Hepatocyte (in vitro differentiated cells): ENCODE results near the gene HRG. TPM values are rescaled to one million over a fixed set of nuclear protein-coding genes. Genes with fewer than 3 reads are reported as not detected.
"Not testable (repeated sequence)": the region's sequence is repeated elsewhere in the genome, so short reads cannot be mapped to it uniquely, and the experiment has no call there.

ENCODE experiments used
- DNase-seq: peaks from one replicate; pipeline ENCODE4 v3.0.0-alpha.2; 2016; ENCODE audit warnings: low spot score
- H2AFZ ChIP-seq: fragments of 200-600 bp; sonication (generic); 2 replicates; pipeline ENCODE4 v1.6.0; 2016; ENCODE audit warnings: antibody characterized with exemption, mild to moderate bottlenecking
- H3K27ac ChIP-seq: fragments of 200-600 bp; sonication (generic); 2 replicates; pipeline ENCODE4 v1.5.1; 2016; ENCODE audit warnings: mild to moderate bottlenecking
- H3K27me3 ChIP-seq: fragments of 200-600 bp; sonication (generic); 2 replicates; pipeline ENCODE4 v1.6.1; 2016
- H3K36me3 ChIP-seq: fragments of 200-600 bp; sonication (generic); replicated peaks from 2 replicates; pipeline ENCODE4 v1.5.1; 2016; ENCODE audit warnings: low read depth; ENCODE audit not compliant: insufficient read depth
- H3K4me1 ChIP-seq: fragments of 200-600 bp; sonication (generic); 2 replicates; pipeline ENCODE4 v1.5.1; 2016; ENCODE audit warnings: mild to moderate bottlenecking, moderate library complexity; ENCODE audit not compliant: insufficient read depth
- H3K4me2 ChIP-seq: fragments of 200-600 bp; sonication (generic); 2 replicates; pipeline ENCODE4 v1.6.0; 2016
- H3K4me3 ChIP-seq: fragments of 200-600 bp; sonication (generic); 2 replicates; pipeline ENCODE4 v1.5.1; 2016; ENCODE audit warnings: mild to moderate bottlenecking
- H3K79me2 ChIP-seq: fragments of 200-600 bp; sonication (generic); 2 replicates; pipeline ENCODE4 v1.6.0; 2017; ENCODE audit warnings: mild to moderate bottlenecking
- H3K9me2 ChIP-seq: fragments of 200-600 bp; sonication (generic); replicated peaks from 2 replicates; pipeline ENCODE4 v1.6.0; 2017; ENCODE audit warnings: mild to moderate bottlenecking; ENCODE audit not compliant: insufficient read depth
- H3K9me3 ChIP-seq: fragments of 200-600 bp; sonication (generic); 2 replicates; pipeline ENCODE4 v1.5.1; 2016; ENCODE audit warnings: low read depth, mild to moderate bottlenecking
- H4K20me1 ChIP-seq: fragments of 200-600 bp; sonication (generic); 2 replicates; pipeline ENCODE4 v1.6.0; 2016; ENCODE audit warnings: mild to moderate bottlenecking; ENCODE audit not compliant: insufficient read depth, poor library complexity, severe bottlenecking
- EZH2 ChIP-seq: fragments of 200-600 bp; sonication (generic); IDR thresholded peaks from 2 replicates; pipeline ENCODE4 v1.6.1; 2016; ENCODE audit warnings: antibody characterized with exemption, mild to moderate bottlenecking, borderline replicate concordance
- EZH2phosphoT487 ChIP-seq: fragments of 200-600 bp; sonication (generic); IDR thresholded peaks from one replicate; pipeline ENCODE4 v1.6.1; 2018; ENCODE audit warnings: antibody characterized with exemption, mild to moderate bottlenecking, low read depth, moderate library complexity; ENCODE audit not compliant: unreplicated experiment, severe bottlenecking
- WGBS: methylation state at CpG from one replicate; pipeline ENCODE4 v1.1.6; 2016; ENCODE audit warnings: low lambda C conversion rate; ENCODE audit errors: missing lambda C conversion rate; 5-methylcytosine and 5-hydroxymethylcytosine counted together
- polyA plus RNA-seq: library from polyadenylated mRNA; unstranded; fragments of >200 nt; fragmentation: Nextera tagmentation; extraction: Ambion mirVana; gene quantifications from 2 replicates; pipeline ENCODE4 v1.2.1, GENCODE V29; 2016
- total RNA-seq: library from RNA; depleted of rRNA; stranded (reverse); fragments of >200 nt; gene quantifications from 2 replicates; pipeline ENCODE4 v1.2.3, GENCODE V29; 2014
- TF ChIP-seq, protein P1 (sequence below): fragments of 200-600 bp; sonication (generic); IDR thresholded peaks from 2 replicates; pipeline ENCODE4 v1.5.1; 2016; ENCODE audit warnings: antibody characterized with exemption, mild to moderate bottlenecking; ENCODE audit not compliant: poor library complexity

The HRG gene
- total and polyA plus RNA-seq, 2 experiments from 2014 or later, result 1.7 to 2.1 TPM

DNA sequence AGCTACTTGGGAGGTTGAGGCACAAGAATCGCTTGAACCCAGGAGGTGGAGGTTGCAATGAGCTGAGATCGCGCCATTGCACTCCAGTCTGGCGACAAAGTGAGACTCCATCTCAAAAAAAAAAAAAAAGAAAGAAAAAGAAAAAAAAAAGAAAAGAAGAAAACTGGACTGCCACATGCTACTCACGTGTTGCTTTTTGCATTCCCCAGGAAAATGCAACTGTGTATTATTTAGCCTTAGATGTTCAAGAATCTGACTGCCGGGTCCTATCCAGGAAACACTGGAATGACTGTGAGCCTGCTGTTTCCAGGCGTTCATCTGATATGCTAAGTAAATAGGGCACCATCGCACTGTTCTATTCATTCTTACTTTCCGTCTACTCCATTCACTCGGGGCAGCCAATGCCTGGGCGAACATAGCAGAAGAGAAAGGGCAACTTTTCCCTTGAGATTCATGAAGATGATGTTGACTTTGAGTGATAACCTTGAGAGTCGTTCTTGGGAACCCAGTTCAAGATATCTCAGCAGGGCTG, 21.4 kb downstream of the HRG start:
- no peaks in the 10 kb centered on the region for H4K20me1 ChIP-seq
- no peak overlapping the region for H2AFZ ChIP-seq
- H3K4me1 ChIP-seq, result no peaks in the 10 kb centered on the region
- H3K79me2 ChIP-seq, result no peaks in the 10 kb centered on the region
- no peaks in the 10 kb centered on the region for H3K27me3 ChIP-seq
- DNase-seq, result no peak
- 80% methylated on average over 12 of the region's 12 CpGs for WGBS
- no peak overlapping the region for H3K4me2 ChIP-seq
- H3K27ac ChIP-seq, result no peak overlapping the region
- H3K9me3 ChIP-seq, result no peaks in the 10 kb centered on the region
- no peak overlapping the region for H3K4me3 ChIP-seq
- no peaks in the 10 kb centered on the region for H3K9me2 ChIP-seq
- no peak for TF ChIP-seq EZH2phosphoT487
- TF ChIP-seq, protein P1, sequence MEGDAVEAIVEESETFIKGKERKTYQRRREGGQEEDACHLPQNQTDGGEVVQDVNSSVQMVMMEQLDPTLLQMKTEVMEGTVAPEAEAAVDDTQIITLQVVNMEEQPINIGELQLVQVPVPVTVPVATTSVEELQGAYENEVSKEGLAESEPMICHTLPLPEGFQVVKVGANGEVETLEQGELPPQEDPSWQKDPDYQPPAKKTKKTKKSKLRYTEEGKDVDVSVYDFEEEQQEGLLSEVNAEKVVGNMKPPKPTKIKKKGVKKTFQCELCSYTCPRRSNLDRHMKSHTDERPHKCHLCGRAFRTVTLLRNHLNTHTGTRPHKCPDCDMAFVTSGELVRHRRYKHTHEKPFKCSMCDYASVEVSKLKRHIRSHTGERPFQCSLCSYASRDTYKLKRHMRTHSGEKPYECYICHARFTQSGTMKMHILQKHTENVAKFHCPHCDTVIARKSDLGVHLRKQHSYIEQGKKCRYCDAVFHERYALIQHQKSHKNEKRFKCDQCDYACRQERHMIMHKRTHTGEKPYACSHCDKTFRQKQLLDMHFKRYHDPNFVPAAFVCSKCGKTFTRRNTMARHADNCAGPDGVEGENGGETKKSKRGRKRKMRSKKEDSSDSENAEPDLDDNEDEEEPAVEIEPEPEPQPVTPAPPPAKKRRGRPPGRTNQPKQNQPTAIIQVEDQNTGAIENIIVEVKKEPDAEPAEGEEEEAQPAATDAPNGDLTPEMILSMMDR, result no peak
- TF ChIP-seq EZH2, result no peak
- no peaks in the 10 kb centered on the region for H3K36me3 ChIP-seq

GRCh38 chr3:186690304-186690703, 24.5 kb downstream of the HRG start:
- not testable (repeated sequence) for DNase-seq, H3K27ac ChIP-seq, H2AFZ ChIP-seq, H3K9me3 ChIP-seq, H3K27me3 ChIP-seq, H3K4me2 ChIP-seq, H3K4me3 ChIP-seq, H3K9me2 ChIP-seq, H3K36me3 ChIP-seq, H3K79me2 ChIP-seq, H3K4me1 ChIP-seq, H4K20me1 ChIP-seq
- WGBS, result 94% methylated on average over 1 of the region's 1 CpG

GRCh38 chr3:186691676-186692075, 25.9 kb downstream of the HRG start:
- Histone ChIP-seq H4K20me1 (no peaks in the 10 kb centered on the region), H3K27me3 (no peaks in the 10 kb centered on the region), H3K79me2 (no peaks in the 10 kb centered on the region), H3K9me3 (no peaks in the 10 kb centered on the region), H2AFZ (no peak overlapping the region), H3K9me2 (no peaks in the 10 kb centered on the region), H3K4me1 (no peaks in the 10 kb centered on the region), H3K36me3 (no peaks in the 10 kb centered on the region), H3K4me3 (no peak overlapping the region), H3K27ac (no peak overlapping the region), H3K4me2 (no peak overlapping the region)
- TF ChIP-seq EZH2 (no peak), EZH2phosphoT487 (no peak)
- TF ChIP-seq, protein P1, result no peak
- DNase-seq, result no peak
- WGBS, result 95% methylated on average over 7 of the region's 7 CpGs

DNA sequence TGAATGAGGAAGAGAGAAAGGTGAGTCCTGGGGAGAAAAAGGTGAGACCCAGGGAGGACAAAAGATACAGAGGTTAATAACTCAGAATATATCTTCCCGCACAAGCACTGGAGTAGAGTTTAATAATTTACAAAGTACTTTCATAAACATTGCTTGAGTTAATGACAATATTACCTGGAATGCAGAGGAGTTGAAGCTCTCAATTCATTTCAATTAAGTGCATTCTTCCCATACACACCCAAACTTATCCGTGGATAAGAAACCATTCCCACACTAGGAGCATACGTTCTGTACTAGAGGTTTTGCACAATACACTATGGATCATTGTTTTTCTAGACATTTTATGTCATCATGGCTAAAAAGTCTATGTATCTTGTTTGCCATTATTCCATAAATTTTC, 28.0 kb downstream of the HRG start:
- H3K4me2 ChIP-seq, result no peak overlapping the region
- no peaks in the 10 kb centered on the region for H3K9me3 ChIP-seq
- WGBS, result 90% methylated on average over 3 of the region's 3 CpGs
- no peaks in the 10 kb centered on the region for H3K9me2 ChIP-seq
- no peak overlapping the region for H2AFZ ChIP-seq
- H3K4me3 ChIP-seq, result no peak overlapping the region
- no peaks in the 10 kb centered on the region for H3K27me3 ChIP-seq
- DNase-seq, result no peak
- H3K27ac ChIP-seq, result no peak overlapping the region
- H4K20me1 ChIP-seq, result no peaks in the 10 kb centered on the region
- H3K4me1 ChIP-seq, result no peaks in the 10 kb centered on the region
- no peaks in the 10 kb centered on the region for H3K36me3 ChIP-seq
- TF ChIP-seq EZH2phosphoT487 (no peak), EZH2 (no peak)
- TF ChIP-seq, protein P1, result no peak
- no peaks in the 10 kb centered on the region for H3K79me2 ChIP-seq
